ACHN (cell line): ENCODE data around the gene L3MBTL4.
"Not testable (repeated sequence)": the region's sequence is repeated elsewhere in the genome, so short reads cannot be mapped to it uniquely, and the experiment has no call there.

Source experiments
- DNase-seq: peaks from one replicate; pipeline ENCODE4 v3.0.0-alpha.2; 2015
- in situ Hi-C: cut with HindIII; loops from 2 replicates; pipeline ENCODE4 v1.10.0; 2017; ENCODE audit warnings: low sequenced_read_pairs, low pct_ligation_motif_present, low pct_unique_long_range_greater_than_20kb

L3MBTL4 gene

GRCh38 chr18:6272144-6272543, 142.6 kb downstream of the L3MBTL4 start:
- DNase-seq, in situ Hi-C loops: not testable (repeated sequence)

GRCh38 chr18:6271585-6271984, 143.1 kb downstream of the L3MBTL4 start:
- in situ Hi-C loops, result no loop called here
- DNase-seq, result no peak

GRCh38 chr18:6270771-6271216, 143.9 kb downstream of the L3MBTL4 start:
- in situ Hi-C loops, result no loop called here
- DNase-seq, result no peak

- DNase-seq, result no peak
- in situ Hi-C loops, result no loop called here
Observed at GRCh38 chr18:6269660-6270332, 144.9 kb downstream of the L3MBTL4 start.

- in situ Hi-C loops, result no loop called here
- DNase-seq, result no peak
Observed at GRCh38 chr18:6266212-6266611, 148.5 kb downstream of the L3MBTL4 start.

GRCh38 chr18:6261938-6262337, 152.8 kb downstream of the L3MBTL4 start:
- in situ Hi-C loops, result no loop called here

GRCh38 chr18:6259324-6259723, 155.4 kb downstream of the L3MBTL4 start:
- DNase-seq, result not testable (repeated sequence)

More at GRCh38 chr18:6261938-6262337, 152.8 kb downstream of the L3MBTL4 start:
- DNase-seq, result no peak

GRCh38 chr18:6257950-6258349, 156.8 kb downstream of the L3MBTL4 start:
- in situ Hi-C loops, result no loop called here

More at GRCh38 chr18:6259324-6259723, 155.4 kb downstream of the L3MBTL4 start:
- in situ Hi-C loops, result not testable (repeated sequence)

GRCh38 chr18:6256521-6256920, 158.2 kb downstream of the L3MBTL4 start:
- DNase-seq, result no peak
- in situ Hi-C loops, result no loop called here

More at GRCh38 chr18:6257950-6258349, 156.8 kb downstream of the L3MBTL4 start:
- DNase-seq, result no peak

- in situ Hi-C loops, result no loop called here
- DNase-seq, result no peak
Observed at GRCh38 chr18:6255886-6256285, 158.8 kb downstream of the L3MBTL4 start.

GRCh38 chr18:6255116-6255705, 159.5 kb downstream of the L3MBTL4 start:
- in situ Hi-C loops, result no loop called here
- DNase-seq, result no peak

GRCh38 chr18:6254456-6254855, 160.3 kb downstream of the L3MBTL4 start:
- DNase-seq, result no peak
- in situ Hi-C loops, result no loop called here

GRCh38 chr18:6251084-6251483, 163.6 kb downstream of the L3MBTL4 start:
- in situ Hi-C loops, result no loop called here
- no peak for DNase-seq

- in situ Hi-C loops, result no loop called here
- no peak for DNase-seq
Observed at GRCh38 chr18:6249788-6250187, 164.9 kb downstream of the L3MBTL4 start.

- in situ Hi-C loops, result no loop called here
- DNase-seq, result no peak
Observed at GRCh38 chr18:6249170-6249569, 165.5 kb downstream of the L3MBTL4 start.

- no peak for DNase-seq
- in situ Hi-C loops, result no loop called here
Observed at GRCh38 chr18:6248017-6248416, 166.7 kb downstream of the L3MBTL4 start.

GRCh38 chr18:6242004-6242403, 172.7 kb downstream of the L3MBTL4 start:
- DNase-seq, result no peak
- in situ Hi-C loops, result no loop called here

GRCh38 chr18:6239716-6240115, 175.0 kb downstream of the L3MBTL4 start:
- no peak for DNase-seq
- in situ Hi-C loops, result no loop called here

- in situ Hi-C loops, result no loop called here
- DNase-seq, result no peak
Observed at GRCh38 chr18:6236258-6236657, 178.5 kb downstream of the L3MBTL4 start.

- in situ Hi-C loops, result no loop called here
- DNase-seq, result no peak
Observed at GRCh38 chr18:6222271-6222670, 192.4 kb downstream of the L3MBTL4 start.
